Caco-2 (cell line): ENCODE data around the gene MLEC. TPM values are rescaled to one million over a fixed set of nuclear protein-coding genes. Genes with fewer than 3 reads are reported as not detected.

ENCODE experiments used
- BruUV-seq: library from RNA; stranded (reverse); fragments of 400-500 nt; replicated peaks from 2 replicates; lab custom pipeline; 2021; lab: Mats Ljungman, UMichigan
- CTCF ChIA-PET: fragments of 300-600 bp; sonication (Branson Sonifier 250); formaldehyde crosslinking; loops from one replicate; lab custom pipeline; 2022; ENCODE audit warnings: antibody characterized with exemption; lab: Charles Lee
- POLR2A ChIA-PET: fragments of 300-600 bp; sonication (Branson Sonifier 250); formaldehyde crosslinking; loops from one replicate; lab custom pipeline; 2022; ENCODE audit warnings: antibody characterized with exemption; lab: Charles Lee
- DNase-seq, 2 experiments: peaks; one replicate each; pipeline versions ENCODE4 v3.0.0 to v3.0.0-alpha.2; 2020 to 2022
- H3K27me3 ChIP-seq: replicated peaks from 2 replicates; pipeline ENCODE4 v1.6.0; 2011; ENCODE audit warnings: low read length; ENCODE audit not compliant: control insufficient read depth, insufficient read depth
- H3K36me3 ChIP-seq: 2 replicates; pipeline ENCODE4 v1.5.1; 2011; ENCODE audit warnings: low read length; ENCODE audit not compliant: control insufficient read depth, insufficient read depth
- H3K4me1 ChIP-seq: fragments of 250-450 bp; sonication (Bioruptor Pico); 2 replicates; pipeline ENCODE4 v1.5.1; 2020; ENCODE audit warnings: mild to moderate bottlenecking
- H3K4me3 ChIP-seq: 2 replicates; pipeline ENCODE4 v1.5.1; 2011; ENCODE audit warnings: low read depth, mild to moderate bottlenecking, control low read depth, low read length
- H3K9me3 ChIP-seq: fragments of 250-450 bp; sonication (Bioruptor Pico); 2 replicates; pipeline ENCODE4 v1.5.1; 2020; ENCODE audit warnings: mild to moderate bottlenecking, moderate library complexity
- H3K27ac Mint-ChIP-seq: one replicate; pipeline ENCODE4 v1.8.0; 2022; ENCODE audit warnings: mixed read lengths; ENCODE audit not compliant: unreplicated experiment
- H3K27me3 Mint-ChIP-seq: one replicate; pipeline ENCODE4 v1.8.0; 2022; ENCODE audit warnings: mixed read lengths; ENCODE audit not compliant: insufficient read depth, unreplicated experiment
- H3K36me3 Mint-ChIP-seq: one replicate; pipeline ENCODE4 v1.8.0; 2022; ENCODE audit warnings: mild to moderate bottlenecking, mixed read lengths; ENCODE audit not compliant: insufficient read depth, unreplicated experiment
- H3K4me1 Mint-ChIP-seq: one replicate; pipeline ENCODE4 v1.8.0; 2022; ENCODE audit warnings: low read depth, mixed read lengths; ENCODE audit not compliant: unreplicated experiment
- H3K4me3 Mint-ChIP-seq: one replicate; pipeline ENCODE4 v1.8.0; 2022; ENCODE audit warnings: mild to moderate bottlenecking, moderate library complexity, mixed read lengths; ENCODE audit not compliant: unreplicated experiment
- H3K9me3 Mint-ChIP-seq: one replicate; pipeline ENCODE4 v1.8.0; 2022; ENCODE audit warnings: mixed read lengths; ENCODE audit not compliant: unreplicated experiment
- CTCF ChIP-seq, 2 experiments: fragments of 200-600 bp in 1 of 2; IDR thresholded peaks; 1 replicate in 1 of 2; 2 replicates in 1 of 2; pipeline versions ENCODE4 v1.5.1 to v1.8.0; 2011 to 2022; ENCODE audit warnings: antibody characterized with exemption in 1 of 2, control low read depth in 1 of 2, inconsistent platforms in 1 of 2, low read depth in 1 of 2, low read length in 1 of 2, mild to moderate bottlenecking in 1 of 2, moderate library complexity in 1 of 2; ENCODE audit not compliant: insufficient read depth in 1 of 2, severe bottlenecking in 1 of 2, unreplicated experiment in 1 of 2
- intact Hi-C: fragments of 100-400 bp; cut with micrococcal nuclease; formaldehyde crosslinking; loops from one replicate; pipeline ENCODE4 v1.10.0; 2022; ENCODE audit not compliant: unreplicated experiment
- total RNA-seq: library from RNA; stranded (reverse); gene quantifications from 2 replicates; pipeline ENCODE4 v1.2.3, GENCODE V29; 2022

The MLEC gene
- total RNA-seq, 1 experiment from 2014 or later = 150 TPM

- Histone ChIP-seq H3K9me3 (no peaks in the 10 kb centered on the region), H3K27me3 (no peaks in the 10 kb centered on the region), H3K36me3 (no peaks in the 10 kb centered on the region), H3K4me3 (no peak overlapping the region), H3K4me1 (no peaks in the 10 kb centered on the region)
- H3K27me3 Mint-ChIP-seq = no peaks in the 10 kb centered on the region
- no peaks in the 10 kb centered on the region for H3K36me3 Mint-ChIP-seq
- no peaks in the 10 kb centered on the region for H3K4me1 Mint-ChIP-seq
- no peak for DNase-seq
- intact Hi-C loops = no loop called here
- H3K27ac Mint-ChIP-seq = no peak overlapping the region
- POLR2A ChIA-PET = no interaction called here
- no peak overlapping the region for H3K4me3 Mint-ChIP-seq
- BruUV-seq = no TSS peak
- CTCF ChIA-PET = interaction anchor here (0.6 to 0.7 kb wide), 2 partner anchors 103 to 223 kb away, joined by 4 read pairs; no protein-coding TSS in a partner anchor
- no peaks in the 10 kb centered on the region for H3K9me3 Mint-ChIP-seq
- no peak for TF ChIP-seq CTCF (IDR thresholded peaks at IDR 0.05; ENCODE audit: insufficient read depth in 1 of 2, low read depth in 1 of 2, low read length in 1 of 2, severe bottlenecking in 1 of 2, unreplicated experiment in 1 of 2)
These were observed 63.9 kb downstream of the MLEC start for GRCh38 chr12:120750806-120751205.

GRCh38 chr12:120751389-120751788 is 64.4 kb downstream of the MLEC start:
- ChIA-PET POLR2A (no interaction called here), CTCF (interaction anchor here (0.7 kb wide), 1 partner anchor 223 kb away, joined by 4 read pairs; no protein-coding TSS in a partner anchor)
- Histone ChIP-seq H3K36me3 (no peaks in the 10 kb centered on the region), H3K9me3 (no peaks in the 10 kb centered on the region), H3K27me3 (no peaks in the 10 kb centered on the region), H3K4me3 (no peak overlapping the region), H3K4me1 (no peaks in the 10 kb centered on the region)
- no peak overlapping the region for H3K4me3 Mint-ChIP-seq
- H3K36me3 Mint-ChIP-seq = no peaks in the 10 kb centered on the region
- no TSS peak for BruUV-seq
- no peaks in the 10 kb centered on the region for H3K4me1 Mint-ChIP-seq
- no peaks in the 10 kb centered on the region for H3K9me3 Mint-ChIP-seq
- no peak overlapping the region for H3K27ac Mint-ChIP-seq
- no peak for DNase-seq
- no peak for TF ChIP-seq CTCF (IDR thresholded peaks at IDR 0.05; ENCODE audit: insufficient read depth in 1 of 2, low read depth in 1 of 2, low read length in 1 of 2, severe bottlenecking in 1 of 2, unreplicated experiment in 1 of 2)
- intact Hi-C loops = no loop called here
- H3K27me3 Mint-ChIP-seq = no peaks in the 10 kb centered on the region

Other genes with a start within 250 kb of the MLEC start
- 474 and 492 TPM in 2 replicates for gene COX6A1, start 249.0 kb upstream of the MLEC start, total RNA-seq
- gene TRIAP1, start 240.8 kb upstream of the MLEC start, total RNA-seq = 34.5 and 36.7 TPM in 2 replicates
- 30.9 and 33.2 TPM in 2 replicates for gene GATC, start 240.7 kb upstream of the MLEC start, total RNA-seq
- gene SRSF9, start 217.4 kb upstream of the MLEC start, total RNA-seq = 240 and 244 TPM in 2 replicates
- gene DYNLL1, start 191.0 kb upstream of the MLEC start, total RNA-seq = 323 and 324 TPM in 2 replicates
- 20.7 and 20.9 TPM in 2 replicates for gene COQ5, start 158.0 kb upstream of the MLEC start, total RNA-seq
- 133 and 164 TPM in 2 replicates for gene RNF10, start 152.8 kb upstream of the MLEC start, total RNA-seq
- 49.5 and 53.9 TPM in 2 replicates for gene POP5, start 105.7 kb upstream of the MLEC start, total RNA-seq
- 0.95 and 1.0 TPM in 2 replicates for gene CABP1, start 46.5 kb upstream of the MLEC start, total RNA-seq
- 39.1 and 44.4 TPM in 2 replicates for gene UNC119B, start 23.3 kb downstream of the MLEC start, total RNA-seq
- gene ACADS, start 38.7 kb downstream of the MLEC start, total RNA-seq = 12.5 and 13.1 TPM in 2 replicates
- gene SPPL3, start 217.2 kb downstream of the MLEC start, total RNA-seq = 63.4 and 65.6 TPM in 2 replicates